Neural progenitor cell (in vitro differentiated cells): ENCODE results near the gene AMBRA1.

Experiments used
- CTCF ChIP-seq: fragments of 200-600 bp; sonication (generic); IDR thresholded peaks from 2 replicates; pipeline ENCODE4 v1.5.1; 2017; ENCODE audit warnings: antibody characterized with exemption, mild to moderate bottlenecking
- EZH2 ChIP-seq: fragments of 200-600 bp; sonication (generic); IDR thresholded peaks from 2 replicates; pipeline ENCODE4 v1.6.1; 2017; ENCODE audit warnings: antibody characterized with exemption, mild to moderate bottlenecking, moderate library complexity
- EZH2phosphoT487 ChIP-seq: fragments of 200-600 bp; sonication (generic); IDR thresholded peaks from 2 replicates; pipeline ENCODE4 v1.6.1; 2017; ENCODE audit warnings: antibody characterized with exemption

GRCh38 chr11:46570790-46571398, 22.9 kb downstream of the AMBRA1 start:
- no peak for TF ChIP-seq CTCF
- no peak for TF ChIP-seq EZH2phosphoT487
- TF ChIP-seq EZH2, result no peak
